ENCODE measurements around the gene ITIH1.

ITIH1 gene

GRCh38 chr3:52810923-52811322, 33.5 kb downstream of the ITIH1 start:
- DNase-seq (ENCODE audit: low read depth in 2 of 3, low spot score in 2 of 3): no peak

- no peak for DNase-seq (ENCODE audit: low read depth in 2 of 3, low spot score in 2 of 3)
These were observed 34.1 kb downstream of the ITIH1 start for GRCh38 chr3:52811452-52812011.

GRCh38 chr3:52813810-52814209, 36.4 kb downstream of the ITIH1 start:
- no peak for DNase-seq (ENCODE audit: low read depth in 2 of 3, low spot score in 2 of 3)

- no peak for DNase-seq (ENCODE audit: low read depth in 2 of 3, low spot score in 2 of 3)
These were observed 38.8 kb downstream of the ITIH1 start for GRCh38 chr3:52816199-52816598.

- DNase-seq (ENCODE audit: low read depth in 2 of 3, low spot score in 2 of 3): no peak
These were observed 39.3 kb downstream of the ITIH1 start for GRCh38 chr3:52816654-52817053.

GRCh38 chr3:52817221-52817620, 39.8 kb downstream of the ITIH1 start:
- DNase-seq (ENCODE audit: low read depth in 2 of 3, low spot score in 2 of 3): no peak

- DNase-seq (ENCODE audit: low read depth in 2 of 3, low spot score in 2 of 3): no peak
These were observed 40.5 kb downstream of the ITIH1 start for GRCh38 chr3:52817860-52818259.

- DNase-seq (ENCODE audit: low read depth in 2 of 3, low spot score in 2 of 3): no peak
These were observed 42.5 kb downstream of the ITIH1 start for GRCh38 chr3:52819936-52820335.

GRCh38 chr3:52820736-52821135, 43.3 kb downstream of the ITIH1 start:
- no peak for DNase-seq (ENCODE audit: low read depth in 2 of 3, low spot score in 2 of 3)

GRCh38 chr3:52822363-52822762, 45.0 kb downstream of the ITIH1 start:
- DNase-seq (ENCODE audit: low read depth in 2 of 3, low spot score in 2 of 3): no peak

- no peak for DNase-seq (ENCODE audit: low read depth in 2 of 3, low spot score in 2 of 3)
These were observed 46.6 kb downstream of the ITIH1 start for GRCh38 chr3:52824037-52824436.

- no peak for DNase-seq (ENCODE audit: low read depth in 2 of 3, low spot score in 2 of 3)
These were observed 50.0 kb downstream of the ITIH1 start for GRCh38 chr3:52827441-52827840.

- no peak for DNase-seq (ENCODE audit: low read depth in 2 of 3, low spot score in 2 of 3)
These were observed 50.5 kb downstream of the ITIH1 start for GRCh38 chr3:52827866-52828376.

GRCh38 chr3:52829482-52829881, 52.1 kb downstream of the ITIH1 start:
- DNase-seq (ENCODE audit: low read depth in 2 of 3, low spot score in 2 of 3): no peak

GRCh38 chr3:52829906-52830463, 52.6 kb downstream of the ITIH1 start:
- no peak for DNase-seq (ENCODE audit: low read depth in 2 of 3, low spot score in 2 of 3)

- DNase-seq (ENCODE audit: low read depth in 2 of 3, low spot score in 2 of 3): no peak
These were observed 53.3 kb downstream of the ITIH1 start, which contains the start of gene ITIH4 for GRCh38 chr3:52830535-52831258. TSS of gene ITIH4 (minus strand) at chr3:52830672. CDS start at chr3:52830642, 30 bp downstream.

- DNase-seq (ENCODE audit: low read depth in 2 of 3, low spot score in 2 of 3): no peak
These were observed 54.3 kb downstream of the ITIH1 start for GRCh38 chr3:52831500-52832301.

- DNase-seq (ENCODE audit: low read depth in 2 of 3, low spot score in 2 of 3): no peak
These were observed 55.8 kb downstream of the ITIH1 start for GRCh38 chr3:52833202-52833601.

GRCh38 chr3:52834871-52835501, 57.6 kb downstream of the ITIH1 start, which contains the start of gene MUSTN1:
TSS of gene MUSTN1 (minus strand) at chr3:52835019. CDS start at chr3:52834948, 71 bp downstream.
- no peak for DNase-seq (ENCODE audit: low read depth in 2 of 3, low spot score in 2 of 3)

GRCh38 chr3:52835766-52836470, 58.5 kb downstream of the ITIH1 start:
- DNase-seq (ENCODE audit: low read depth in 2 of 3, low spot score in 2 of 3): no peak

All from activated CD8-positive, alpha-beta memory T cell treated with anti-CD3 and anti-CD28 coated beads for 48 hours (primary cell).